Prostate gland (tissue), 2 donors: Measurements from ENCODE around the gene NUBP2.

Experiments used
- CTCF ChIP-seq, 4 experiments: fragments of 200-600 bp in 2 of 4; fragments of 450-650 bp in 2 of 4; sonication (generic) in 2 of 4; IDR thresholded peaks; 1 replicate in 3 of 4; 2 replicates in 1 of 4; pipeline ENCODE4 v1.5.1; 2016 to 2019; ENCODE audit warnings: antibody characterized with exemption in 4 of 4, mild to moderate bottlenecking in 2 of 4, moderate library complexity in 2 of 4
- POLR2AphosphoS5 ChIP-seq: sonication (generic); formaldehyde crosslinking; IDR thresholded peaks from one replicate; pipeline ENCODE4 v1.6.1; 2017; ENCODE audit warnings: antibody characterized with exemption

GRCh38 chr16:1828645-1829410, 46.1 kb downstream of the NUBP2 start:
- TF ChIP-seq CTCF (IDR thresholded peaks at IDR 0.05): no peak
- no peak for TF ChIP-seq POLR2AphosphoS5
